LoVo (cell line): ENCODE results near the gene ANKRD18A.
"Not testable (repeated sequence)": the region's sequence is repeated elsewhere in the genome, so short reads cannot be mapped to it uniquely, and the experiment has no call there.

Experiments used
- DNase-seq: peaks from one replicate; pipeline ENCODE4 v3.0.0-alpha.2; 2016; ENCODE audit warnings: low spot score

Gene ANKRD18A

GRCh38 chr9:38626006-38626405 is 5.6 kb upstream of the ANKRD18A start:
- DNase-seq, result no peak

GRCh38 chr9:38622951-38623350 is 2.6 kb upstream of the ANKRD18A start:
- DNase-seq, result no peak

- DNase-seq, result no peak
Measured at GRCh38 chr9:38622288-38622674, 1.9 kb upstream of the ANKRD18A start.

- DNase-seq, result no peak
Measured at GRCh38 chr9:38621434-38622287, 1.3 kb upstream of the ANKRD18A start.

GRCh38 chr9:38619556-38620447 is 594 bp downstream of the ANKRD18A start:
- DNase-seq, result peak; percentile 19

- DNase-seq, result not testable (repeated sequence)
Measured at GRCh38 chr9:38598029-38598745, 22.2 kb downstream of the ANKRD18A start.

GRCh38 chr9:38595117-38595516 is 25.3 kb downstream of the ANKRD18A start:
- DNase-seq, result not testable (repeated sequence)

GRCh38 chr9:38591346-38592063 is 28.9 kb downstream of the ANKRD18A start:
- DNase-seq, result not testable (repeated sequence)

- not testable (repeated sequence) for DNase-seq
Measured at GRCh38 chr9:38583765-38584164, 36.6 kb downstream of the ANKRD18A start.

GRCh38 chr9:38580112-38580511 is 40.3 kb downstream of the ANKRD18A start:
- DNase-seq, result not testable (repeated sequence)

GRCh38 chr9:38576181-38576580 is 44.2 kb downstream of the ANKRD18A start:
- not testable (repeated sequence) for DNase-seq

- DNase-seq, result not testable (repeated sequence)
Measured at GRCh38 chr9:38566048-38566447, 54.3 kb downstream of the ANKRD18A start.

GRCh38 chr9:38565178-38565577 is 55.2 kb downstream of the ANKRD18A start:
- DNase-seq, result not testable (repeated sequence)

- DNase-seq, result not testable (repeated sequence)
Measured at GRCh38 chr9:38563911-38564310, 56.5 kb downstream of the ANKRD18A start.

GRCh38 chr9:38561134-38561533 is 59.3 kb downstream of the ANKRD18A start:
- not testable (repeated sequence) for DNase-seq

- DNase-seq, result not testable (repeated sequence)
Measured at GRCh38 chr9:38559172-38559571, 61.2 kb downstream of the ANKRD18A start.

- DNase-seq, result not testable (repeated sequence)
Measured at GRCh38 chr9:38557746-38558145, 62.6 kb downstream of the ANKRD18A start.

GRCh38 chr9:38554966-38555365 is 65.4 kb downstream of the ANKRD18A start:
- DNase-seq, result not testable (repeated sequence)

GRCh38 chr9:38553019-38553418 is 67.4 kb downstream of the ANKRD18A start:
- DNase-seq, result not testable (repeated sequence)

GRCh38 chr9:38546497-38547163 is 73.8 kb downstream of the ANKRD18A start:
- not testable (repeated sequence) for DNase-seq

GRCh38 chr9:38540535-38540934 is 79.9 kb downstream of the ANKRD18A start:
- DNase-seq, result not testable (repeated sequence)
